ENCODE measurements around the gene HSD3B7. TPM values are rescaled to one million over a fixed set of nuclear protein-coding genes. Genes with fewer than 3 reads are reported as not detected.
A peak's percentile ranks its signal among the peaks of the same experiment; 100 is the strongest.
"Not testable (repeated sequence)": the region's sequence is repeated elsewhere in the genome, so short reads cannot be mapped to it uniquely, and the experiment has no call there.

Gene HSD3B7
- total RNA-seq, result 98.3 and 128 TPM in 2 replicates
- 33.2 TPM for polyA plus RNA-seq (2012)

DNA sequence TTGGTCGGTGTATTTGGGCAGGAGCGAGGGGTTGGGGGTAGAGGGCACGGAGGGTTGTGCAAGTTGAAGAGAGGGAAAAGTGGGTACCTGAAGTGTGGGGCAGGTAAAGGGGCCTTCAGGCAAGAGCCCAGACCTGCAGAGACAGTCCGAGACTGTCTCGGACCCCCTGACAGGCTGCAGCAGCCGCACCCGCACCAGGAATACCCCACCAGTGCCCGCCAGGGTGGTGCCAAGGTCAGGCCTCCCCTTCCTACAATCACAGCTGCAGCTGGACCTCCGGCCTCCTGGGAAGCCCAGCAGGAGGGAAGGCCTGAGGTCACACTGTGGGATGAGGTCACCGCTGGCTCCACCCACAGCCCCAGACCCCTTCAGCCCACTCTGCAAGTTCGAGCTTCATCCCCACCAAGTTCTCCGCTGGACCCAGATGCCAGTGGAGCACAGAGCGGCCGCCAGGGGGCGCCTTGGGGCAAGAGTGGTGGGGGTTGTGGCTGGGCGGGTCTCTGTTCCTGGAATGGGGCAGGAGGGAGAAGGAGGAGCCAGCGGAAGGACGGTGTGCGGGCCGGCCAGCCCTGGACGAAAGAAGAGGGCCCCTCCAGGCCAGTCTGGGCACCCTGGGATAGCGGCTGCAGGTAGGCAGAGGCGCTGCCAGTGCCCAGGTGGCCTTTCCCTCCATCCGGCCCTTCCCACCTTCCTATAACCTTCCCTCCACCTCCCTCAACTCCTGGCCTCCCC is at the start of gene HSD3B7:
HSD3B7 (plus strand) TSS at position 539 of the 732 bp plus-strand sequence. CDS start 452 bp downstream, outside the sequence.
- peak; percentile 87 for DNase-seq (ENCODE audit: low read depth)

DNA sequence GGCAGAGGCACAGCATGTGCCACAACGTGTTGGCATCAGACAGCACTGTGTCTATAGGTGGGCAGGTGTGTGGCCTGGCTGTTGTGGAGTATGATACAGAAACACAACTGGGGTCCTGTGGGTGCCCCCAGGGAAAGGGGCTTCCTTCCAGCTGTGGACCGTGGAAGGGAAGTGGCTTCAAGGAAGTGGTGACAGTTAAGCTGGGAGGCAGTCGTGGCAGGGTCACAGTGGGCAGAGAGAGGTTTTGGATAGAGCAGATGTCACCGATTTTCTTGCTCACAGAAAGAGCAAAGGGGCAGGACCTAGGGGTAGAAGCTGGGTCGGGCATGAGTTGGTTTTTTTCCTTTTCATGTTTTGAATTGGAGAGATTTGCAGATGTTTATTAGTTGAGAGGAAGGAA is 47.3 kb upstream of the HSD3B7 start:
- DNase-seq (ENCODE audit: low read depth), result no peak

DNA sequence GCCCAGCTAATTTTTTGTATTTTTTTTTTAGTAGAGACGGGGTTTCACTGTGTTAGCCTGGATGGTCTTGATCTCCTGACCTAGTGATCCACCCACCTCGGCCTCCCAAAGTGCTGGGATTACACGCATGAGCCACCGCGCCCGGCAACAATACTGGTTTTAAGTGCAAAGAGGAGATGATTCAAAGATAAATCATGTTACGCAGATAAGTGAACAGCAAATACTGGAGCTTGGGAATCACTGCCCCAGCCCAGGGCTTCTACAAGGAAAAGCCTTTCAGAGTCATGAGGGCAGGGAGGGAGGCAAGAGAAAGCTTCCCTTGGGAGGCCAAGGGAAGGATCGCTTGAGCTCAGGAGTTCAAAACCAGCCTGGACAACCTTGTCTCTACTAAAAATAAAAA is 45.4 kb upstream of the HSD3B7 start:
- not testable (repeated sequence) for DNase-seq (ENCODE audit: low read depth)

DNA sequence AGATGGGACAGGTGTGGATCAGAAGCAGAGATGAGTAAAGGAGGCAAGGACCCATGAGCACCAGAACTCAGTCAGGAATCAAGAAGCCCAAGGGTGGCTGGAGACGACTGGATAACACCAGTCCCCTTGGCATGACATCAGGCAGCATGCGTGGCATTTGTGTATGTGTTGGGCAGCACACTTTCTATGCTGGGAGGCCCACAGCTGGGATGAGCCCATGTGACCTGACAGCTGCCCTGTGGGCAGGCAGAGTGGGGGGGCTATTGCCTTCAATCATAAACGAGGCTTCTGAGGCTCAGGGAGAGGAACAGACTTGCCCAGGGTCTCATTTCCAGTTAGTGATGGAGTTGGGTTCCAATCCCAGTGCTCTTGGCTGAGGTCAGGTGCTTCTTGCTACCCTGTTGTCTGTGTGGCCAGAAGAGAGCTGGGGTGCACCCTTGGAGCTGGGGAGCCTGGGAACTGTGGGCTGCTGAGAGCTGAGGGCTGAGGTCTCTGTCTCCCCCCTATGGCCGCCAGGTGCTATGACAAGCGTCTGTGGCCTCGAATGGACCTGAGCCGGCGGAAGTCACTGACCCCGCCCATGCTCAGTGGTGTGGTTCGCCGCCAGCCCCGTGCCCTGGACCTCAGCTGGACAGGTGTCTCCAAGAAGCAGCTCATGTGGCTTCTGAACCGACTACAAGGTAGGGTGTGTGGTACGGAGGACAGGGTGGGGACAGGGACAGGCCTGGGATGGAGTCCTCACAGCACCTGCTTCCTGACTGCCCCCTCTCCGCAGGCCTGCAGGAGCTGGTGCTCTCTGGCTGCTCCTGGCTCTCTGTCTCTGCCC is 43.2 kb upstream of the HSD3B7 start:
- DNase-seq (ENCODE audit: low read depth), result peak; percentile 81

- DNase-seq (ENCODE audit: low read depth), result no peak
Measured at GRCh38 chr16:30942426-30942806, 42.6 kb upstream of the HSD3B7 start.

DNA sequence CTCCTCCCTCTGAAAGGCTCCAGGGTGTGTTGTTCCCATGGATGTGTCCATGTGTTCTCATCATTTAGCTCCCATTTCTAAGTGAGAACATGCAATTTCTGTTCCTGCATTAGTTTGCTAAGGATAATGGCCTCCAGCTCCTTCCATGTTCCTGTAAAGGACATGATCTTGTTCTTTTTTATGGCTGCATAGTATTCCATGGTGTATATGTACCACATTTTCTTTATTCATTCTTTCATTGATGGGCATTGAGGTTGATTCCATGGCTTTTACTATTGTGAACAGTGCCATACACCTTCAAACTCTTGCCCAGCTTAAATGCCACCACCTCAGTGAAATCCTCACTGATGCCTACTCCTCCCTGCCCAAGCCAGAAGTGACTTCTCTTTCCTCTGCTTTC is 40.7 kb upstream of the HSD3B7 start:
- no peak for DNase-seq (ENCODE audit: low read depth)

DNA sequence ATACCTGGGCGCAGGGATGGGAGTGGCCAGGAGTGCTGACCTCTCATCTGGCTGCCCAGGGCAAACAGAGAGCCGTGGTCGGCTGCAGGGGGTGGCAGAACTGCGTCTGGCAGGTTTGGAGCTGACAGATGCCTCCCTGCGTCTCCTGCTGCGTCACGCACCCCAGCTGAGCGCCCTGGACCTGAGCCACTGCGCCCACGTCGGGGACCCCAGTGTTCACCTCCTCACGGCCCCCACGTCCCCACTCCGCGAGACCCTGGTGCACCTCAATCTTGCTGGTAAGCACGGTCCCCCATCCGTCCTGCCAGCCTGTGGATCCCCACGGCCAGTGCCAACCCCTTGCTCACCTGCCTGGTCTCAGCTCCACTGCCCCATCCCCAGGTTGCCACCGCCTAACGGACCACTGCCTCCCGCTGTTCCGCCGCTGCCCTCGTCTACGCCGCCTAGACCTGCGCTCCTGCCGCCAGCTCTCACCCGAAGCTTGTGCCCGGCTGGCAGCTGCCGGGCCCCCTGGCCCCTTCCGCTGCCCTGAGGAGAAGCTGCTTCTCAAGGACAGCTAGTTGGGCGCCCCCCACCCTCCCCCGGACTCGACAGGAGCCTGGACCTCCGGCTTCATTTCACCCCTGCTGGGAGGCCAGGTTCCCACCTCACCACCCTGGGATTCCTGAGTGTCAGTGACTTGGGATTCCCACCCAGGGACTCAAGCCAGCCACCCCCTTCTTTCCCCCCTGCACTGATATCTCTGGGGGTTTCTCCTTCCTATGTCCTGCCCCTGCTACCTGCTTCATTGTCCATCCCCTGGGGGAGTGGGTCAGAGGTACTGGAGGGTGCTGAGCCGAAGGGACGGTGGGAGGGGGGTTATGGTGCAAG is 38.1 kb upstream of the HSD3B7 start:
- no peak for DNase-seq (ENCODE audit: low read depth)

DNA sequence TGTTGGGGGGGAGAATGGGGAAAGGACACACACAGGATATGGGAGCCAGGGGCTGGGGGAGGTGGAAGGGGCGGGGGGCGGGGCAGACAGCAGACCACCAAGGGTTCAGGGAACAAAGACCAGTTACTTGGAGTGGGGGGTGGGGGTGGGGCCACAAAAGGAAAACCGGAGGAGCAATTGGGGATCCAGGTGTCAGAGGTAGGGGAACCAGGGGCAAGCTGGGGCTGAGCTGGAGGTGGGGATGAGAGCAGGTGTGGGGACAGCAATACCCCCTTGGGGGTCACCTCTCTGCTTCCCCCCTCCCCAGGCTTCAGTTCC is 37.5 kb upstream of the HSD3B7 start:
- DNase-seq (ENCODE audit: low read depth), result no peak

DNA sequence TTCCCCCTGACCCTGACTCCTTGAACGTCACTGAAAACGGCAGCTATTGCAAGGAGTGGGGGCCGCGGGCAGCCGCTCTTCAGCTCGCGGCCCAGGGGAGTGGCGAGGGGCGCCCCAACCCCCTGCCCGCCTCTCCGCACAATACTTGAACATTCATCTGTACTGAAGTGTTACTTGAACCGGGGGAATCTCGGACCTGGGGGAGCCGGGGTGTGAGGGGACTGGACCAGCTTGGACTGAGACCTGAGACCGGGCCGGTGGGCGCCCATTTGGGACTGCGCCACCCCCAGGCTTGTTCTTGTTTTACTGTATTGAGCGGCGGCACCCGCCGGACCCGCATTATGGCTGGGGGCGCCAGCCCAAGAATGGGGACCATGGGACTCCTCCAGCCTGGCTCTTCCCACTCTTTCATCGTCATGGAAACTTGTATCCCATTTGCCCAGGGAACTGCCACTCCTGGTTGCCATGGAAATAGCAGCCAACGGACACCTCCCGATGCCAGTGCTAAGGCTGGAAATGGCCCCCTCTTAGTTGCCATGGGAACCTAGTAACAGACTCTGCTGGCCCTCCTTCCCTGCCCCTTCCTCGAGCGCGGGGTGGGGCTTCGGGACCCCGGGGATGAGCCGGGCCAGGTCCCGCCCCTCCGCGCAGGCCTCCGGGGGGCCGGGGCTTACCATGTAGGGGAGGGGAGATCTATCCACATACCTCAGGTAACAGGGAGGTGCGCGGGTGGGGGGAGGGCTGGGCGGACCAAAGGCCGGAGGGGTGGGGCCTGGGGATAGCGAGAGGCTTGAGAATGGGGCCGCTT is 36.9 kb upstream of the HSD3B7 start:
- DNase-seq (ENCODE audit: low read depth), result peak; percentile 94

DNA sequence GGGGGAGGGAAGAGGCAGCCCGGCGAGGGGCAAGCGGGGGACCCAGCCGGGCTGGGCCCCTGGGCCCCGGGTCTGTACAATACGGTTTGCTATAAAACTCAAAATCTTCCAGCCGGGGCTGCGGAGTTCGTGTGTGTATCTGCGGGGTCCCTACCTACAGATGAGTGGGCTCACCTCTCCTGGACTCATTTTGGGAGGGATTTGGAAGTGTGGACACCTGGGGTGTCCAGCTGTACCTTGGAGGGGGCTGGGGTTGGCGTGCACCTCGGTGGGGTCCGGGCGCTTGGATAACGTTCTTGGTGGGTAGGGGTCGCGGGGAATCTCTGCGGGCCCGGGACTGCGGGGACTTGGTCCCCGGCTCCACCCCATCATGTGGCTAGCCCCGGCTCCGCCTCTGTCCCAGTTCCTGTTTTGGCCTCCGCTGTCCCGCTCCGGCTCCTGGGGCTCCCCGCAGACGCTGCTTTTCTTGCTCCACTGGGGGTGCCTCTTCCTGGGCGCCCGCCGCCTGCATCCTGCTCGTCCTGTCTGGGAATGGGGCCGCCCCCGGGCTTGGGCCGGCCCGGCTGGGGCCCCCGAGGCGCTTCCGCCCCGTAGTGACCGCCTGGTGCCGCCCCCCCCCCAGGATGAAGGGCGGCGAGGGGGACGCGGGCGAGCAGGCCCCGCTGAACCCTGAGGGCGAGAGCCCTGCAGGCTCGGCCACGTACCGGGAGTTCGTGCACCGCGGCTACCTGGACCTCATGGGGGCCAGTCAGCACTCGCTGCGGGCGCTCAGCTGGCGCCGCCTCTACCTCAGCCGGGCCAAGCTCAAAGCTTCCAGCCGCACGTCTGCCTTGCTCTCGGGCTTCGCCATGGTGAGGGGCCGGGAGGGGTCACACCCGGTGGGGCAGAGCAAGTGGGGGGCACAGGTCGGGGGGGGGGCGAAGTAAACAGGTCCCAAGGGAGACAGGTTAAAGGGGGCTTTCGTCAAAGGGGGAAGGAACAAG is 36.0 kb upstream of the HSD3B7 start, which contains the start of gene ORAI3:
ORAI3 (plus strand) TSS at position 402 of the 983 bp plus-strand sequence; CDS start at position 624, 222 bp downstream.
- DNase-seq (ENCODE audit: low read depth), result peak; percentile 73

DNA sequence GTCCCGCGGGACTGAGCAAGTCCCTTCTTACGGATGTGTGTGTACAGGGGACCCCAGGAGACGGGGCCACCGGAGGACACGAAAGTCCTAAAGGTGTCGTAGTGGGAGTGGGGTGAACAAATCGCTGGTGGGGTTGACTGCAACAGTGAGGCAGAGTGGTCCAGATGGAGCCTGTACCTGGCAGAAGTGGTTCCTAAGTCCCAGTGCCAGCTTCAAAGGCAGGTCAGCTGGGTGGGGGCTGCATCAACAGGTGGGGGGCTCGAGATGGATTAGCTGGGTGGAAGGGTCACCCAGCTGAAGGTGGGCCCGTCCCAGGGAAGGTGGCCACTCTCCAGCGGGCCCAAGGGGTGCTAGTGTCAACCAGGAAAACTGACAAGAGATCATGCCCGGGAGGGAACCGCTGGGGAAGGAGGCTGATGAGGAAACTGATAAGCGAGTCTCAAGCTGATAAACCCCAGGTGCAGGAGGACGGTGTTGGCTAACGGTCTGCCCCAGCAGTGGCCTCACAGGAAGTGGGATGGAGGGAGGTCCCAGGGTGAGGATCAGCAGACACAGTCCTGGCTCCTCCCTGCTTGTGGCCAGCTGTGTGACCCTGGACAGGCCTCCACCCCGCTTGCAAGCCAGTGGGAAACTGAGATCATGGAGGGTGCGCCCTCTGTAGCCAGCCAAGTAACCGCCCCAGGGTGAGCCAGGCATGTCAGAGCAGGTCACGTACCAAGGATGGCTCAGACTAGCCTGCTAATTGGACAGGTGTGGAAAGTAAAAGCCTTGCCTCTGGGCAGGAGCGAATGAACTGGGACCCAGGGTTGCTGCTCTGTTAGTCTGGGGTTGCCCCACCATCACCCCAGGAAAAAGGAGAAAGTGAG is 35.1 kb upstream of the HSD3B7 start:
- DNase-seq (ENCODE audit: low read depth), result peak; percentile 93

DNA sequence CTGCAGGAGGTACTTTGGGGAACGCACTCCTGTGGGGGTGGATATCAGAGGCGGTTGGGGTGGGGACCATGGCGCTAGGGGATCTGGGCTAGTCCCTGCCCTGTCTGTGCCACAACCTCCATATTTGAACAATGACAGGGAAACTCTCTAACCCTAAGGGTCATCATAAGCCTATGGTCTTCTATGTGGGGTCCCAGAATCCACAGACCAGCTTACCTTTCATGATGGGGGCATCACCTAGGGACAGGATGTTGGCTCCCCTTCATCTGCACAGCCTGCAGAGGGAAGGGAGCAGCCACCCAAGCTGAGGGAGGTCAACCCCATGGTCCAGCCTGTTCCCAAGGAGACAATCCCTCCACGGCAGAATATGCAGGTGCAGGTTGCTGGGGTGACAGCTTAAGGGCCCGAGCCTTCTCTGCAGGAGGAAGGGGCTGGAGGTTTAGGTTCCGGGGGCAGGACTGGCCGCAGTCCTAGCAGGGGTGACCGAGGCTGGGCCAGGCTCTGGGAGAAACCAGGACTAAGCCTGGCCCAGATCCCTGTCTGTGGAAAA is 34.4 kb upstream of the HSD3B7 start:
- DNase-seq (ENCODE audit: low read depth), result no peak

GRCh38 chr16:30951193-30951592 is 33.8 kb upstream of the HSD3B7 start:
- DNase-seq (ENCODE audit: low read depth), result no peak

DNA sequence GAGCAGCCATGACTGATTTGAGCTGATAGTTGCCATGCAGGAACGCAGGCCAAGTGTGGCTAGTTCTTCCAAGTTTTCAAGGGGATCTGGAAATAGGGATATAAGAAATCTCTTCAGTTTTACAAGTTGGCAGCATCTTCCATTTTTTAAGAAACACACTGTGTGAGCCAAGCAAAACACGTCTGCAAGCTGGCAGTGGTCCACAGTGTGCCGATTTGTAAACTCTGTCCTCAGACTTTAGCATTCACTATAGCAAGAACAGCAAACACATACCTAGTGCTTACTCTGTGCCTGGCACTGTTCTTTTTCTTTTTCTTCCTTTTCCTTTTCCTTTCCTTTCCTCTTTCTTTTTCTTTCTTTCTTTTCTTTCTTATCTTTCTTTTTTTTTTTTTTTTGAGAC is 33.3 kb upstream of the HSD3B7 start:
- DNase-seq (ENCODE audit: low read depth), result no peak

DNA sequence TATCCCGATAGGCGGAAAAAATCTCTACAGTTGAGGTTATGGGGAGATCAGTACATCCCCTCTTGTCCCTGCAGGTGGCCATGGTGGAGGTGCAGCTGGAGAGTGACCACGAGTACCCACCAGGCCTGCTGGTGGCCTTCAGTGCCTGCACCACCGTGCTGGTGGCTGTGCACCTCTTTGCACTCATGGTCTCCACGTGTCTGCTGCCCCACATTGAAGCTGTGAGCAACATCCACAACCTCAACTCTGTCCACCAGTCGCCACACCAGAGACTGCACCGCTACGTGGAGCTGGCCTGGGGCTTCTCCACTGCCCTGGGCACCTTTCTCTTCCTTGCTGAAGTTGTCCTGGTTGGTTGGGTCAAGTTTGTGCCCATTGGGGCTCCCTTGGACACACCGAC is 31.9 kb upstream of the HSD3B7 start:
- DNase-seq (ENCODE audit: low read depth), result no peak

DNA sequence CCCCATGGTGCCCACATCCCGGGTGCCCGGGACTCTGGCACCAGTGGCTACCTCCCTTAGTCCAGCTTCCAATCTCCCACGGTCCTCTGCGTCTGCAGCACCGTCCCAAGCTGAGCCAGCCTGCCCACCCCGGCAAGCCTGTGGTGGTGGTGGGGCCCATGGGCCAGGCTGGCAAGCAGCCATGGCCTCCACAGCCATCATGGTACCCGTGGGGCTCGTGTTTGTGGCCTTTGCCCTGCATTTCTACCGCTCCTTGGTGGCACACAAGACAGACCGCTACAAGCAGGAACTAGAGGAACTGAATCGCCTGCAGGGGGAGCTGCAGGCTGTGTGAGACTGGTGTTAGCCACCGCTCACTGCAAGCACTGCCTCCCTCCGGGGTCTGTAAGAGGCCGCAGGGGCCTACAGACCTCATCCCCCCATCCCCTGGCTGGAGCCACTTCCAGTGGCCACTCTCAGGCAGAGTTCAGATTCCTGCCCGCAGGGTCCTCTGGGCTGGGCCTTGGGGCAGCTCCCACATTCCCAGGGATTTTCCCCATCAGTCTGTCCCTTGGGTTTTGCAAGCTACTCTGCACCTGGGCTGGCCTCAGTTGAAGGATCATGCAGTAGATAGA is 31.4 kb upstream of the HSD3B7 start:
- peak; percentile 71 for DNase-seq (ENCODE audit: low read depth)

DNA sequence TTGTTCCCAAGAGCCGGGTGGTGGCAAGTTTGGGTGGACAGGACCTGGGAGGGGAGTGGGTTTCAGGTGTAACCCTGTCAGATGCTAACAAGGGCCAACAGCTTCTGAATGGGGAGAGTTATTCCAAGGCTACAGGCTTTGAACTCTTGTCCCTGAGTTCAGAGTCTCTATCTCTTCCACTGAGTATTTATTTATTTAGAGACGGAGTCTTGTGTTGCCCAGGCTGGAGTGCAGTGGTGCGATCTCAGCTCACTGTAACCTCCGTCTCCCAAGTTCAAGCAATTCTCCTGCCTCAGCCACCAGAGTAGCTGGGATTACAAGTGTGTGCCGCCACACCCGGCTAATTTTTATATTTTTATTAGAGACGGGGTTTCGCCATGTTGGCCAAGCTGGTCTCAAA is 30.0 kb upstream of the HSD3B7 start:
- DNase-seq (ENCODE audit: low read depth), result no peak
